ENCODE results near the gene CDK14. TPM values are rescaled to one million over a fixed set of nuclear protein-coding genes. Genes with fewer than 3 reads are reported as not detected.

Gene CDK14
- total RNA-seq, 1 experiment from 2014 or later: 57.9 TPM

DNA sequence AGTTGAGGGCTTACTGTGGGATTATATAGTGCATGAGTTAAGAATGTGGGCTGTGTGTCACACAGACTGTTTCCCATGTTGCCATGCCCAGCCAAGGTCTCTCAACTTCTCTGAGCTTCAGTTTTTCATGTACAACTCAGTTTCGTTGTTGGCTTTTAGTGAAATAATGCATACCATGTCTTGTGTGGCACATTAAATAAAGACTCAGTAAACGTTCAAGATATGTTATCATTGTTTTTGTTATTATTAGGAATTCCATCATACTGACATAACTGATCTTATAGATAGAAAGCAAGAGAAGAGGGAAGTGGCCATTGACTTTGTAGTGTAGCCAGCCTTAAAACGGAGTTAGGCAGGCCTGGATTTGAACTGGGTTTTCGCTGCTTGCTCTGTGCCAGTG lies 2.9 kb downstream of the CDK14 start (continued):
- TF ChIP-seq GTF2I (CRISPR knock-in tag; conservative IDR thresholded peaks at IDR 0.05) (no peak), GABPB1 (CRISPR knock-in tag; IDR thresholded peaks at IDR 0.05) (no peak), ATF1 (CRISPR knock-in tag; IDR thresholded peaks at IDR 0.05) (no peak), NFATC4 (CRISPR knock-in tag; IDR thresholded peaks at IDR 0.05) (no peak)

DNA sequence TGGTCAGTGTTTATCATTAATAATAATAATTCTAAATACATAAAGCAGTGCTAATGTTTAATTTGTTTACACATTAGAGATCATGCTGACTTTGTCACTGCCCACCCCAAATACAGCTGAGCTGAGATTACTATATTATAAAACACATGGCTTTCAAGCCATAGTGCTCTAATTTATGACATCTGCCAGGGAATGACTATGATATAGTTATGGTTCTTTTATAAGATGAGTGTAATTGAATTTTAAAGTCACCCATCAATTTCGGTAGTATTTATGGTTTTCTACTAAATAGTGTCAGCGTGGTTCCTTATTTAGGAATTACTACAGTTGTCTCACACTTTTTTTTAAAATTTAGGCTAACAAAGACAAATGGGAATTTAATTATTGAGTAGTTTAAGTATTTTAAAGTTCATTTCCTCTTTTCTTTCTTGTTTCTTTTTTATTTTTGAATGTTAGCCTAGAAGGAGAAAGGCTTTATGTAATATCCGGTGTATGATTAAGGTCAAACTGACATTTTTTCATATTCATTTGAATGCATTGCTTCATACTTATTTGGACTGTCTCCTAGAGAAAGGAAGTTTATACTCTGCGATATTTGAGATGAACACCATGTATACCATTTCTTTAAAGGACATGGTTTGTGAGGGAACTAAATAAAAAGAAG lies 3.9 kb downstream of the CDK14 start:
- H3K4me3 Mint-ChIP-seq: no peak overlapping the region
- TF ChIP-seq MXD4 (CRISPR knock-in tag; IDR thresholded peaks at IDR 0.05; ENCODE audit: borderline replicate concordance): no peak
- TF ChIP-seq IRF2 (CRISPR knock-in tag; IDR thresholded peaks at IDR 0.05; ENCODE audit: borderline replicate concordance, low read depth): no peak
- no peak for TF ChIP-seq CBFB (CRISPR knock-in tag; IDR thresholded peaks at IDR 0.05; ENCODE audit: low read depth)
- TF ChIP-seq, protein P1, sequence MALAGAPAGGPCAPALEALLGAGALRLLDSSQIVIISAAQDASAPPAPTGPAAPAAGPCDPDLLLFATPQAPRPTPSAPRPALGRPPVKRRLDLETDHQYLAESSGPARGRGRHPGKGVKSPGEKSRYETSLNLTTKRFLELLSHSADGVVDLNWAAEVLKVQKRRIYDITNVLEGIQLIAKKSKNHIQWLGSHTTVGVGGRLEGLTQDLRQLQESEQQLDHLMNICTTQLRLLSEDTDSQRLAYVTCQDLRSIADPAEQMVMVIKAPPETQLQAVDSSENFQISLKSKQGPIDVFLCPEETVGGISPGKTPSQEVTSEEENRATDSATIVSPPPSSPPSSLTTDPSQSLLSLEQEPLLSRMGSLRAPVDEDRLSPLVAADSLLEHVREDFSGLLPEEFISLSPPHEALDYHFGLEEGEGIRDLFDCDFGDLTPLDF (CRISPR knock-in tag; IDR thresholded peaks at IDR 0.05): no peak
- no peak for TF ChIP-seq ATF1 (CRISPR knock-in tag; IDR thresholded peaks at IDR 0.05)
- TF ChIP-seq, protein P2, sequence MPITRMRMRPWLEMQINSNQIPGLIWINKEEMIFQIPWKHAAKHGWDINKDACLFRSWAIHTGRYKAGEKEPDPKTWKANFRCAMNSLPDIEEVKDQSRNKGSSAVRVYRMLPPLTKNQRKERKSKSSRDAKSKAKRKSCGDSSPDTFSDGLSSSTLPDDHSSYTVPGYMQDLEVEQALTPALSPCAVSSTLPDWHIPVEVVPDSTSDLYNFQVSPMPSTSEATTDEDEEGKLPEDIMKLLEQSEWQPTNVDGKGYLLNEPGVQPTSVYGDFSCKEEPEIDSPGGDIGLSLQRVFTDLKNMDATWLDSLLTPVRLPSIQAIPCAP (CRISPR knock-in tag; IDR thresholded peaks at IDR 0.05): no peak
- no peak for TF ChIP-seq TEAD1 (CRISPR knock-in tag; IDR thresholded peaks at IDR 0.05)
- no peak for TF ChIP-seq ZNF232 (CRISPR knock-in tag; IDR thresholded peaks at IDR 0.05)
- TF ChIP-seq, protein P3, sequence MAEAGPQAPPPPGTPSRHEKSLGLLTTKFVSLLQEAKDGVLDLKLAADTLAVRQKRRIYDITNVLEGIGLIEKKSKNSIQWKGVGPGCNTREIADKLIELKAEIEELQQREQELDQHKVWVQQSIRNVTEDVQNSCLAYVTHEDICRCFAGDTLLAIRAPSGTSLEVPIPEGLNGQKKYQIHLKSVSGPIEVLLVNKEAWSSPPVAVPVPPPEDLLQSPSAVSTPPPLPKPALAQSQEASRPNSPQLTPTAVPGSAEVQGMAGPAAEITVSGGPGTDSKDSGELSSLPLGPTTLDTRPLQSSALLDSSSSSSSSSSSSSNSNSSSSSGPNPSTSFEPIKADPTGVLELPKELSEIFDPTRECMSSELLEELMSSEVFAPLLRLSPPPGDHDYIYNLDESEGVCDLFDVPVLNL (CRISPR knock-in tag; IDR thresholded peaks at IDR 0.05; ENCODE audit: borderline replicate concordance, low read depth): no peak
- TF ChIP-seq MYBL2 (CRISPR knock-in tag; IDR thresholded peaks at IDR 0.05): no peak
- TF ChIP-seq RELA (CRISPR knock-in tag; IDR thresholded peaks at IDR 0.05; ENCODE audit: borderline replicate concordance): no peak
- TF ChIP-seq, protein P4, sequence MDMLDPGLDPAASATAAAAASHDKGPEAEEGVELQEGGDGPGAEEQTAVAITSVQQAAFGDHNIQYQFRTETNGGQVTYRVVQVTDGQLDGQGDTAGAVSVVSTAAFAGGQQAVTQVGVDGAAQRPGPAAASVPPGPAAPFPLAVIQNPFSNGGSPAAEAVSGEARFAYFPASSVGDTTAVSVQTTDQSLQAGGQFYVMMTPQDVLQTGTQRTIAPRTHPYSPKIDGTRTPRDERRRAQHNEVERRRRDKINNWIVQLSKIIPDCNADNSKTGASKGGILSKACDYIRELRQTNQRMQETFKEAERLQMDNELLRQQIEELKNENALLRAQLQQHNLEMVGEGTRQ (CRISPR knock-in tag; IDR thresholded peaks at IDR 0.05): no peak
- no peak for TF ChIP-seq OVOL2 (CRISPR knock-in tag; IDR thresholded peaks at IDR 0.05; ENCODE audit: borderline replicate concordance)
- TF ChIP-seq NR2C2 (CRISPR knock-in tag; IDR thresholded peaks at IDR 0.05): no peak
- DNase-seq (ENCODE audit: low spot score): no peak
- H3K36me3 Mint-ChIP-seq: no peaks in the 10 kb centered on the region
- no peak overlapping the region for H3K27ac Mint-ChIP-seq
- H3K4me1 Mint-ChIP-seq: peaks cover 70% of the 10 kb centered on the region
- H3K27me3 Mint-ChIP-seq (ENCODE audit: low read depth): peaks cover 3% of the 10 kb centered on the region
- no peaks in the 10 kb centered on the region for H3K9me3 Mint-ChIP-seq
- ATAC-seq: no peak
- CTCF ChIA-PET: interaction anchor here (1.0 kb wide), 1 partner anchor 145 kb away, joined by 3 read pairs; no protein-coding TSS in a partner anchor
- POLR2A ChIA-PET: no interaction called here

DNA sequence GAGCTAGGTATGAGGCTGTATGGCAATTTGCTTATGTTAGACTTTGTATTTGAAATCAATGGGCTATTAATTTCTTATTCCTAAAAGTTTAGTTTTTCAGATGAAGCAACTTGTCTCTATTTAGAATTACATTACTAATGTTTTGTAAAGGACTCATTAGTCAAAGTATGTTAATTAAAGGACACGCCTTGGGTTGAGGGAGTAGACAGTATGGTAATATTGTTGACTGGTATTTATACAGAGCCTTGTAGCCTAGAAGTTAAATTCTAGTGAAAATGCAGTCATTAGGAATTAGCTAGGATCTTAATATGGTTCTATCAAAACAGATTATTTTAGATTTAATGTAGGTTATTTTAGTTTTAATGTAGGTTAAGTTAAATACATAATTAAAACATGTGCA lies 6.2 kb downstream of the CDK14 start:
- H3K4me3 Mint-ChIP-seq: no peak overlapping the region
- no peaks in the 10 kb centered on the region for H3K36me3 Mint-ChIP-seq
- POLR2A ChIA-PET: no interaction called here
- no peak overlapping the region for H3K27ac Mint-ChIP-seq
- ATAC-seq (no peak), DNase-seq (ENCODE audit: low spot score) (no peak)
- CTCF ChIA-PET: no interaction called here
- no peaks in the 10 kb centered on the region for H3K9me3 Mint-ChIP-seq
- H3K27me3 Mint-ChIP-seq (ENCODE audit: low read depth): no peaks in the 10 kb centered on the region; the same call in 1 of the 2 replicates
- peaks cover 81% of the 10 kb centered on the region for H3K4me1 Mint-ChIP-seq
- no peak for TF ChIP-seq HMGA2 (CRISPR knock-in tag; IDR thresholded peaks at IDR 0.05)
- no peak for TF ChIP-seq JUN (CRISPR knock-in tag; IDR thresholded peaks at IDR 0.05)
- TF ChIP-seq, protein P5, sequence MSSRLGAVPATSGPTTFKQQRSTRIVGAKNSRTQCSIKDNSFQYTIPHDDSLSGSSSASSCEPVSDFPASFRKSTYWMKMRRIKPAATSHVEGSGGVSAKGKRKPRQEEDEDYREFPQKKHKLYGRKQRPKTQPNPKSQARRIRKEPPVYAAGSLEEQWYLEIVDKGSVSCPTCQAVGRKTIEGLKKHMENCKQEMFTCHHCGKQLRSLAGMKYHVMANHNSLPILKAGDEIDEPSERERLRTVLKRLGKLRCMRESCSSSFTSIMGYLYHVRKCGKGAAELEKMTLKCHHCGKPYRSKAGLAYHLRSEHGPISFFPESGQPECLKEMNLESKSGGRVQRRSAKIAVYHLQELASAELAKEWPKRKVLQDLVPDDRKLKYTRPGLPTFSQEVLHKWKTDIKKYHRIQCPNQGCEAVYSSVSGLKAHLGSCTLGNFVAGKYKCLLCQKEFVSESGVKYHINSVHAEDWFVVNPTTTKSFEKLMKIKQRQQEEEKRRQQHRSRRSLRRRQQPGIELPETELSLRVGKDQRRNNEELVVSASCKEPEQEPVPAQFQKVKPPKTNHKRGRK (CRISPR knock-in tag; IDR thresholded peaks at IDR 0.05; ENCODE audit: borderline replicate concordance): no peak
- no peak for TF ChIP-seq CREB1 (CRISPR knock-in tag; IDR thresholded peaks at IDR 0.05)
- TF ChIP-seq, protein P6, sequence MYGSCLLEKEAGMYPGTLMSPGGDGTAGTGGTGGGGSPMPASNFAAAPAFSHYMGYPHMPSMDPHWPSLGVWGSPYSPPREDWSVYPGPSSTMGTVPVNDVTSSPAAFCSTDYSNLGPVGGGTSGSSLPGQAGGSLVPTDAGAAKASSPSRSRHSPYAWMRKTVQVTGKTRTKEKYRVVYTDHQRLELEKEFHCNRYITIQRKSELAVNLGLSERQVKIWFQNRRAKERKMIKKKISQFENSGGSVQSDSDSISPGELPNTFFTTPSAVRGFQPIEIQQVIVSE (CRISPR knock-in tag; IDR thresholded peaks at IDR 0.05; ENCODE audit: borderline replicate concordance): no peak
- TF ChIP-seq ZNF219 (CRISPR knock-in tag; IDR thresholded peaks at IDR 0.05; ENCODE audit: borderline replicate concordance): no peak
- no peak for TF ChIP-seq SP1 (CRISPR knock-in tag; conservative IDR thresholded peaks at IDR 0.05)
- no peak for TF ChIP-seq ZNF396 (CRISPR knock-in tag; IDR thresholded peaks at IDR 0.05; ENCODE audit: borderline replicate concordance)
- TF ChIP-seq, protein P7, sequence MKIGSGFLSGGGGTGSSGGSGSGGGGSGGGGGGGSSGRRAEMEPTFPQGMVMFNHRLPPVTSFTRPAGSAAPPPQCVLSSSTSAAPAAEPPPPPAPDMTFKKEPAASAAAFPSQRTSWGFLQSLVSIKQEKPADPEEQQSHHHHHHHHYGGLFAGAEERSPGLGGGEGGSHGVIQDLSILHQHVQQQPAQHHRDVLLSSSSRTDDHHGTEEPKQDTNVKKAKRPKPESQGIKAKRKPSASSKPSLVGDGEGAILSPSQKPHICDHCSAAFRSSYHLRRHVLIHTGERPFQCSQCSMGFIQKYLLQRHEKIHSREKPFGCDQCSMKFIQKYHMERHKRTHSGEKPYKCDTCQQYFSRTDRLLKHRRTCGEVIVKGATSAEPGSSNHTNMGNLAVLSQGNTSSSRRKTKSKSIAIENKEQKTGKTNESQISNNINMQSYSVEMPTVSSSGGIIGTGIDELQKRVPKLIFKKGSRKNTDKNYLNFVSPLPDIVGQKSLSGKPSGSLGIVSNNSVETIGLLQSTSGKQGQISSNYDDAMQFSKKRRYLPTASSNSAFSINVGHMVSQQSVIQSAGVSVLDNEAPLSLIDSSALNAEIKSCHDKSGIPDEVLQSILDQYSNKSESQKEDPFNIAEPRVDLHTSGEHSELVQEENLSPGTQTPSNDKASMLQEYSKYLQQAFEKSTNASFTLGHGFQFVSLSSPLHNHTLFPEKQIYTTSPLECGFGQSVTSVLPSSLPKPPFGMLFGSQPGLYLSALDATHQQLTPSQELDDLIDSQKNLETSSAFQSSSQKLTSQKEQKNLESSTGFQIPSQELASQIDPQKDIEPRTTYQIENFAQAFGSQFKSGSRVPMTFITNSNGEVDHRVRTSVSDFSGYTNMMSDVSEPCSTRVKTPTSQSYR (CRISPR knock-in tag; IDR thresholded peaks at IDR 0.05): no peak
